GM18907 (cell line): Measurements from ENCODE around the gene LSM4.
"Not testable (repeated sequence)": the region's sequence is repeated elsewhere in the genome, so short reads cannot be mapped to it uniquely, and the experiment has no call there.

Experiments
- ATAC-seq: cut with Tn5 transposase; IDR thresholded peaks from one replicate; pipeline ENCODE4 v1.9.1; 2021; ENCODE audit warnings: mild to moderate bottlenecking, moderate library complexity; ENCODE audit not compliant: unreplicated experiment

LSM4 gene

DNA sequence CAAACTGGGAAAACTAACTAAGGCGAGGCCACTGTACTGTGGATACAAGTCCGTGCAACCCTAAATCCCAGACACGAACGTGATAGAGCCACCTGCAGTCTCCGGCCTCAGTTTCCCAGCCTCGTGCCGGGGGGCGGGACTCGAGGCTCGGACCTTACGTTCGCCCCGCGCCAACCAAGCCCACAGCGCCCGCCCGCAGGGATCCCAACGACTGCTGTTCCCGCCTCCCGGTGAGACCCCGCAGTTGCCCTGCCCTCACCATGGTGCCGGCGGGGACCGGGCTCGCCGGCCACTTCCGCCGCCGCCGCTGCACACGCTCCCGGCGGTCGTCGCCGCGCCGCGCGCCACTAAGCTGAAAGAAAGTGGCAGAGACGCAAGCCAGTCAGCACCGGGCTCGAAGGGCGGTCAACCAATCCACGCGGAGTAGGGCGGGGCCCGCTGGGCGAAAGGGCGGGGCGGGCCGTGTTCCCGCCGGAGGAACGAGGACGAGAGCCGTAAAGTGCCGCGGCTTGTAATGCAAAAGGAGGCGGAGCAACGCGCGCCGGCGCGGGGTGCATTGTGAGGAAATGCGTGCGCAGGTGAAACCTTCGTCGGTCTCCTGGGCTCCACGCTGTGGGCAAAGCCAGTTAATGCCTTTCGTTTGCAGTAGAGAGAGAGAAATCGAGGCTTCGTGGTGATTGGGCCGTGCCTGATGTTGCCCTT, at the start of gene LSM4:
Gene LSM4, minus strand, starts transcription at position 318 of the 702 bp plus-strand sequence. Its CDS starts 56 bp downstream, at position 262.
- peak; percentile 85 for ATAC-seq

DNA sequence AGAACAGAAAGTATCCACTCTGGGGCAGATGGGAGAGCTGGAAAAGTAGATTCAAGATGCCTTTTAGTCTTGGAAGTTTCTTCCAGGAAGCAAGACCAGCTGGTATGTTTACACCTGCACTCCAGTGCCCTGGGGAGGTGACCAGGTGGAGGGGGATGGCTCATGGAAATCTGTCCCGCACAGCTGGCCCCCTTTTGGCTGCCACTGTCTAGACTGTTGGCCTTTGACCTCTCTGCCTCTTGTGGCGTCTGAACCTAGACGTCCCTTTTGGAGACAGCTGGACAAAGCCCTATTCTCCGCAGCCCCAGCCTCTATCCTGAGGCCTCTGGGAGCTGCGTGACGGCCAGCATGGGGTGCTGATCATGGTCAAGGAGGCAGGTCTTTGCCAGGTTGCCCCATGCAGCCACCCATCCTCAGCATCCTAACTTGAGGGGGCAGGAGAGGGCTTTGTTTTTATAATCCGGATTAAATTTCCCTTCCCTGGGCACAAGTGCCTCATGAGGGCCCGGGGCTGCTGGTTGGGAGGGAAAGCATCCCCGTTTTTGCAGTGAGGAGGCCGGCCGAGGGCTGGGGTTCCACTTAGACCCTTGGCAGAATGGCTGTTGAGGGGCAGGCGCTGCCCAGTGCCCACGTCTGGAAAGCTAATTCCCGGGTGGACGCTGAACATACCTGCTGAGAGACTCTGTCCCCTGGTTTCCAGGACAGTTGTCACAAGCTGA, 45.8 kb upstream of the LSM4 start:
- no peak for ATAC-seq

DNA sequence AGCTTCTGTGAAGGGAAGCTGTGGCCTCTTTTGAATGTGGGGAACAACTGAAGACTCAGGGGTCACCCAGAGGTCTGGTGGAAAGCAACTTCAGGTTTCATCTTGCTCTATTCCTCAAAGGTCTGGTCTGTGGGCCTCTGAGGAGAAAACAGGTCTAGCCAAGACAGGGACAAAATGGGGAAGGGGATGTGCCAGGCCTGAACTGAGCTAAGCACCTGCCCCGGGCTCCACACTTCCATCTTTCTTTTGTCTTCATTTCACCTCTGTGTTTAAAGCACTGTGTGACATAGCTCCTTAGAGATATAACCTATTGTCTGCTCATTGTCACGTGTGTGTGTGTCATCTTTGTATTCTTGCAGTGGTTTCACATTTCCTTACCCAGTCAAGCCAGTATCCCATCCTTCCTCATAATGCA, 43.2 kb upstream of the LSM4 start:
- no peak for ATAC-seq

DNA sequence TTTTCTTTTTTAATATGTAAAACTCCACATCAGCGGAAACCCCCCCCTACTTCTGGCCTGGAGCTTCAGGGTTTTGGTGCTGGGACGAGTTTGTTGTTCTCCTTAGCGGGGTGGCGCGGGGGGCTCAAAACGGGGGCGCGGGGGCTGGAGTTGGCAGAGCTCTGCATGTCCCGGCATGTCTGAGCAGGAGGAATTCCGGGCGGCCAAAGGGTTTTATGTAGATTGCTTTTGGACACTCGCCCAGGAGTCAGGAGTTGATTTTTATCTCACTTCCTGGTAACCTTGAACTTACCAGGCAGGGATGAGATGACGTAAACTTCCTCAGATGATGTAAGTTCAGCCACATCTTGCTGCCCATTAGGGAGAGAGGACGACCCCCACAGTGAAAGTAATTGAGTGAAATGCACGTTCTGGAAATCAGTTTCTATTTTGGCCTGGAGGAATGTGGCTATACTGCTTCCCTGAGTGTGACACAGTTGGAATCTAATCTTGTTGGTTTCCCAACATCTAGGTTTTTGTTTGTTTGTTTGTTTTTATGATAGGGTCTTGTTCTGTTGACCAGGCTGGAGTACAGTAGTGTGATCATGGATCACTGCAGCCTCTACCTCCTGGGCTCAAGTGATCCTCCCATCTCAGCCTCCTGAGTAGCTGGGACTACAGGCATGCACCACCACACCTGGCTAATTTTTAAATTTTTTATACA, 42.1 kb upstream of the LSM4 start:
- ATAC-seq = no peak

DNA sequence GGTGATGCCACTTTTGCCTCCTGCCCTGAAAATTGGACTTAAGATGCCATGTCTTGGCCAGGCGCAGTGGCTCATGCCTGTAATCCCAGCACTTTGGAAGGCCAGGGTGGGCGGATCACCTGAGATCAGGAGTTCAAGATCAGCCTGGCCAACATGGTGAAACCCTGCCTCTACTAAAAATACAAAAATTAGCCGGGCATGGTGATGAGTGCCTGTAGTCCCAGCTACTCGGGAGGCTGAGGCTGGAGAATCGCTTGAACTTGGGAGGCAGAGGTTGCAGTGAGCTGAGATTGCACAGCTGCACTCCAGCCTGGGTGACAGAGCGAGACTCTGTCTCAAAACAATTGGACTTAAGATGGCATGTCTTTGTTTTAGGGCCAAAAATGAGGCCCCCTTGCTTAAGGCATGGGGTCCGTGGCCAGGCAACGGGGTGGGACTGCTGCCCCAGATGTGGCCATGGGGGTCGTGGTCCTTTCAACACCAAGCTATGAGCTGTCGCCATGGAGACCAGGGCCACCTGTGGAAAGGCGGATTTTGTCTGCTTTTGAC, 41.5 kb upstream of the LSM4 start:
- not testable (repeated sequence) for ATAC-seq

DNA sequence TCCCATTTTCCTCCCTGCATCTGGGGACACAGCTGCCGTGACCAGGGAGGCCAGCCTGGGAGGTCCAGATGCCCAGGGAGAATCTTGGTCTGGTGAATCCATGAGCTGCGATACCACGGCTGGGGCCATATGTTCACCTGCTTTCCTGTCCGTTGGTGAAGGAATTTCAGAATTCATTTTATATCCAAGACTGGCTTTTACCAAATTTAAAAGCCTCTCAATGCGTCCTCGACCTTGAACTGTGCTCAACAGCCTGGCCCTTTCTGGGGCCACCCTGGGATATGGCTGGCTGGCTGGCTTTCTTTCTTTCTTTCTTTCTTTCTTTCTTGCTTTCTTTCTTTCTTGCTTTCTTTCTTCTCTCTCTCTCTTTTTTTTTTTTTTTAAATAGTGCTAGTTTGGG, 40.9 kb upstream of the LSM4 start:
- ATAC-seq = no peak

DNA sequence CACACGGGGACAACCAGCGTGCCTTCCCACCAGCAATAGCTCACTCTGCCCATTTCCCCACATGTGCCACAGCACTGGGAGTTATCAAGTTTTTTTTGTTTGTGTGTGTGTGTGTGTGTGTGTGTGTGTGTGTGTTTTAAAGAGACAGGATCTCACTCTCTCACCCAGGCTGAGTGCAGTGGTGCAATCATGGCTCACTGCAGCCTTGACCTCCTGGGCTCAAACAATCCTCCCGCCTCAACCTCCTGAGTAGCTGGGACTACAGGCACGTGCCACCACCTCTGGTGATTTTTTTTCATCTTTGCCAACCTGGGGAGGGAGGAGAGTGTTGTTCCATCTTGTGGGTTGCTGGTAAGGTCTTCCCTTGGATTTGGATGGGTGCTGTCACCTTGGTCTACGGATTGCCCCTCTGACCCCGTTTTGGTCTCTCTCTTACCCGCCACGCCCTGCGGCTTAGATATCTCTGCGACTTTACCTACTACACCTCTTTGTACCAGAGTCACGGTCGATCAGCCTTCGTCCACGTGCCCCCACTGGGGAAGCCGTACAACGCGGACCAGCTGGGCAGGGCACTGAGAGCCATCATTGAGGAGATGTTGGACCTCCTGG, 40.2 kb upstream of the LSM4 start:
- no peak for ATAC-seq

DNA sequence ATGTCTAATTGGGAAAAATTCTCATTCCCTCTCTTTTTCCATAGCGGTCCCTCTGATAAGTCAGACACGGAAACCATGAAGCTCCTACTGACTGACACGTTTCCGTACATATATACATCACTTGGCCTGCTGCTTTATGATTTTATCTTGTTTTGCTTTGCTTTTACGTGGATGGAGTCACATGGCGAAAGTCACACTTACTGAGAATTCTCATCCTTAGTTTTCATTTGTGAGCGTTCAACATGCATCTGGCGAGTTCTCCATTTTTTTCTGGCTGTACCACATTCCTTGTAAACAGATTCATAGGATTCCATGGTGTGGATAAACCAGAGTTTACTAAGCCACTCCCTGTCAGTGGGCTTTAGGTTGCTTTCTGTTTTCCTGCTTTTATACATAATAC, 38.8 kb upstream of the LSM4 start:
- ATAC-seq = no peak

DNA sequence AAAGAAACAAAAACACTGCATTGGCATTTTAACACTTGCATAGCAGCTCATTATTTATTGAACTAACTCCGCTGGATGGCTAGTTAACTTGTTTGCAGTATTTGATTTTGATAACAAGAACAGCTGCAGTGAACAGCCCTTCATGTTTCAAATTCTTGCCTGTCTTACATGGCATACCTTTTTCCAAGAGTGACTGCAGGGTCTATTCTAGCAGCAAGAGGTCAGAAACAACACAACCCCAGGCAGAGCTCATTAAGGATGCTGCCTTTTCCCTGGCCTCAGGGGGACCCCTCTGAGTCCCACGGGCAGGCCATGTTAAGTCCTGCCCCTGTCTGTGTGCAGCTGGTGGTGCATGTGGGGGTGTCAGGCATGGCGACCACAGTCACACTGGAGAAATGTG, 34.2 kb upstream of the LSM4 start:
- no peak for ATAC-seq

DNA sequence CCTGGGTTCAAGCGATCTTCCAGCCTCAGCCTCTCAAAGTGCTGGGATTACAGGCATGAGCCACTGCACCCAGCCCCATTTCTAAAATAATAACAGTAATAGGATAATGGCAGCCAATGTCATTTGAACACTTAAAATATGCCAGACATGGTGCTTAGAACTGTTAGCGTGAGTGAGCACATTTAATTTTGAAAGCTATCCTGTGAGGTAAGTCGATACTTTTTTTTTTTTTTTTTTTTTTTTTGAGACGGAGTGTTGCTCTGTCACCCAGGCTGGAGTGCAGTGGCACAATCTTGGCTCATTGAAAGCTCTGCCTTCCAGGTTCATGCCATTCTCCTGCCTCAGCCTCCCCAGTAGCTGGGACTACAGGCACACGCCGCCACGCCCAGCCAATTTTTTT, 31.9 kb upstream of the LSM4 start:
- ATAC-seq = not testable (repeated sequence)

DNA sequence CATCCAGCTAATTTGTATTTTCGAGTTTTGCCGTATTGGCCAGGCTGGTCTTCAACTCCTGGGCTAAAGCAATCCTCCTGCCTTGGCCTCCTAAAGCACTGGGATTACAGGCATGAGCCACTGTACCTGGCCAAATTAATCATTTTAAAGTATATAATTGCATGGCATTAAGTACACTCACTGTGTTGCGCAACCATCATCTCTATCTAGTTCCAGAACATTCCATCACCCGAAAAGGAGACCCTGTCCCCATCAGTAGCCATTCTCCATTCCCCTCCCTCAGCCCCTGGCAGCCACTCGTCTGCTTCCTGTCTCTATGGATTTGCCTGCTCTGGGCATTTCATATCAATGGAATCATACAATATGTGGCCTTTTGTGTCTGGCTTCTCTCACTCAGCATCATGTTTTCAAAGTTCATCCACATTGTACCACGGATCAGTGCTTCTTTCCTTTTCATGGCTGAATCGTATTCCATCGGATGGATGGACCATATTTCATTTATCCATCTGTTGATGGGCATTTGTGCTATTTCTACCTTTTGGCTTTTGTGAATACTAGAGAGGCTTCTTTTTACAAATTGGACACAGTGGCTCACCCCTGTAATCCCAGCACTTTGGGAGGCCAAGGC, 30.6 kb upstream of the LSM4 start:
- no peak for ATAC-seq

DNA sequence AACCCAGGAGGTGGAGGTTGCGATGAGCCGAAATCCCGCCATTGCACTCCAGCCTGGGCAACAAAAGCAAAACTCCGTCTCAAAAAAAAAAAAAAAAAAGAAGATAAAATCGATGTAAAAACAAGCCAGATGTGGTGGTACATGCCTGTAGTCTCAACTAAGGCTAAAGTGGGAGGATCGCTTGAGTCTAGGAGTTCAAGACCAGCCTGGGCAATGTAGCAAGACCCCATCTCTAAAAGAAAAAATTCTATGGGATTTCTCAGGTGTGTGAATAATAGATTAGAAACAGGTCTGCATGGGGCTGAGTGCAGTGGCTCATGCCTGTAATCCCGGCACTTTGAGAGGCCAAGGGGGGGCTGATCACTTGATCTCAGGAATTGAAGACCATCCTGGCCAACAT, 28.7 kb upstream of the LSM4 start:
- no peak for ATAC-seq

DNA sequence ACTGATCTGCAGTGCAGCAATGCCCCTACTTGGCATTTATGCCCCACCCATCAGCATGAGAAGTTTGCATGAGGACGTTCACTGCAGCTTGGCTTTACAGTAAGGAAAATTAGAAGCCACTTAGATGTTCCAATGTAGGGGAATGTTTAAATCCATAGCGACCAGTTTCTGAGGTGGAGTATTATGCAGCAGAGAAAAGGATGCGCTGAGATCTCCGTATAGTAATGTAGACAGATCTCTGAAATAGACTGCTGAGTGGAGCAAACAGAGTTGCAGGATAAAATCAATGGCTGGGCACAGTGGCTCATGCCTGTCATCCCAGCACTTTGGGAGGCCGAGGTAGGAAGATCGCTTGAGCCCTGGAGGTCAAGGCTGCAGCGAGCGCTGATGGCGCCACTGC, 27.6 kb upstream of the LSM4 start:
- ATAC-seq = no peak

DNA sequence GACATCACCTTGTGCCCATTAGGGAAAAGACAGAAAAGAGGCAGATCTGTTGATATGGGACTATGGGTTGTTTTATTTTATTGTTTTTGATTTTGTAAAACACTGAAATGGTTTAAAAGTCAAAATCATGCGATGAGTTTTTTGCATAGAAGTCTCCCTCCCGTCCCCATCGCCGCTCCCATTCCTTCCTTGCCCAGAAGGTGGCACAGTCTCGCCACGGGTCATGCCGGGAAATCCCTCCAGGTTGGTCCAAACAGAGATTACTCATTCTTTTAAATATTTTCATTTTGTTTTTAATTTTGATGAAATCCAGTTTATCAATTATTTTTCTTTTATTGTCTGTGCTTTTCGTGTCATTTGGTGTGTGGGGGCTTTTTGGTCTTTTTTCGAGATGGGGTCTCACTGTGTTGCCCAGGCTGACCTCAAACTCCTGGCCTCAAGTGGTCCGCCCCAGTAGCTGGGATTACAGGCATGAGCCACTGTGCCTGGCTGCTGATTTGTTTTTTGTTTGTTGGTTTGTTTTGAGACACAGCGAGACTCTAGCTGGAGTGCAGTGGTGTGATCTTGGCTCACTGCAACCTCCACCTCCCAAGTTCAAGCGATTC, 26.8 kb upstream of the LSM4 start:
- no peak for ATAC-seq

DNA sequence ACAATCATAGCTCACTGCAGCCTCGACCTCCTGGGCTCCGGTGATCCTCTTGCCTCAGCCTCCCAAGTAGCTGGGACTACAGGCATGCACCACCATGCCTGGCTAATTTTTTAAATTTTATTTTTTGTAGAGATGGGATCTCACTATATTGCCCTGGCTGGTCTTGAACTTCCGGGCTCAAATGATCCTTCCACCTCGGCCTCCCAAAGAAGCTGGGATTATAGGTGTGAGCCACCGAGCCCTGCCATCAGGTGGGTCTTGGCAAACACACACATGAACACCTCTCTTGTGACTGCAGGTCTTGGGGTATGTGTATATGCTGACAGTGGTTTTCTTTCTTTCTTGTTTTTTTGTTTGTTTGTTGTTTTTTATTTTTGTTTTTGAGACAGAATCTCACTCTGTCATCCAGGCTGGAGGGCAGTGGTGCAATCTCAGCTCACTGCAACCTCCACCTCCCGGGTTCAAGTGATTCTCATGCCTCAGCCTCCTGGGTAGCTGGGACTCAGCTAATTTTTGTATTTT, 26.0 kb upstream of the LSM4 start:
- not testable (repeated sequence) for ATAC-seq

DNA sequence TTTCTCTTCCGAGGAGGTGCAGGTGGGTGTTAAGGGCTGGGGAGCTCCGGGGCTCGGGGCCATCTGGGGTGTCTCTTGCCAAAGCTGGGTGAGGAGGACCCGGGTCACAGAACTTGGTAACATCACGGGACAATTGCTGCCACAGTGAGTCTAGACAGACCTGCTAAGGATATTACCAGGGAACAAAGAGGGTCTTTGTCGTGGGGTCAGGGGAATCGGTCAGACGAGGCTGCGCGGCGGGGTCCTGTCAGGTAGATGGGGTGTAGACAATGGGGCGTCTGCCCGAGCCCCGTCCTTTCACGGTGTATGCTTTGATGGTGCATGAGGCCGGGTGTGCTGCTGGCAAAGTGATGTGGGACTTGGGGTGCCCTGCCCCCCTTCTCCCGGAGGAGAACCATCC, 25.3 kb upstream of the LSM4 start:
- ATAC-seq = no peak

DNA sequence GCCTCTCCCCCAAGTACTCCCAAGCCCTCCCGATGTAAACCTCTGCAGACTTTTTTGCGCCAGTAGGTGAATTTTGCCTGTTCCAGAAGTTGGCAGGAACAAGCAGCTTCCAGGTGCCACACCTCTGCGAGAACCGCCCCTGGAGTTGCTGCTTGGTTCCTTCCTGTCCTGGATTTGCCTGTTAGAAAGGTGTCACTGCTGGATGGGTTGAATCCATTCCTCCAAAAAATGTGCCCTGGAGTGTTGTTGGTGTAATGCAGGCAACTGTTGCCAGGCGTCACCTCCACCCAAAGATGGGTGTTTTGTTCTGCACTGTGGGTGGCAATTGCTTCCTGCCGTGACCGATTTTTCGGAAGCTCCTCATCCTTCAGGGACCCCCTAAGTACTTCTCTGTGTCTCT, 23.2 kb upstream of the LSM4 start:
- ATAC-seq = no peak

DNA sequence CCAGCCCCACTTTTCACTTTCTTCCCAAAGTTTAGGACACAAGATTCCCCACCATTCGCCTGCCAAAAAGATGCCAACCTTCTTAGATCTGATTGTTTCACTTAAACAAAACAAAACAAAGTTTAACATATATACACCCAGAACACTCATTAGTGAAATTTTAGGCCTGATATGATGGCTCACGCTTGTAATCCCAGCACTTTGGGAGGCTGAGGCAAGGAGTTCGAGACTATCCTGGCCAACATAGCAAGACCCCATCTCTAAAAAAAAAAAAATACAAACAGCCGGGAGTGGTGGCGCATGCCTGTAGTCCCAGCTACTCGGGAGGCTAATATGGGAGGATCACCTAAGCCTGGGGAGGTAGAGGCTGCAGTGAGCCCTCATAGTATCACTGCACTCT, 22.4 kb upstream of the LSM4 start:
- no peak for ATAC-seq

DNA sequence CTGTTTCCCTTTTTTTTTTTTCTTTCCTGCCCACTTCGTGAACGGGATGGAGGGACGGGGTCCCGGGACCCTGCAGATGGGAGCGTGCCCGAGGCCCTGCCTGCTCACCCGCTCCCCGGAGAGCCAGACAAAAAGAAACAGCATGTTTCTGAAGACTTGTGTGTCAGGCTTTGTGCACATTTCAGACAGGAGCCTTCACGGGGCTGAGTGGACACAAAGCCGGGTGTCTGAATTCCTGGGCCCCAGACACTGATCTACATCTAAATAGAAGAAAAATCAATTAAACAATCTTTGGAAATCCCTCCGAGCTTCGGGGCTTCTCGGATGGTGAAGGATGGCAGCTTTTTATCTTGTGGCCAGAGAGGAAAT, 21.7 kb upstream of the LSM4 start:
- ATAC-seq = no peak

DNA sequence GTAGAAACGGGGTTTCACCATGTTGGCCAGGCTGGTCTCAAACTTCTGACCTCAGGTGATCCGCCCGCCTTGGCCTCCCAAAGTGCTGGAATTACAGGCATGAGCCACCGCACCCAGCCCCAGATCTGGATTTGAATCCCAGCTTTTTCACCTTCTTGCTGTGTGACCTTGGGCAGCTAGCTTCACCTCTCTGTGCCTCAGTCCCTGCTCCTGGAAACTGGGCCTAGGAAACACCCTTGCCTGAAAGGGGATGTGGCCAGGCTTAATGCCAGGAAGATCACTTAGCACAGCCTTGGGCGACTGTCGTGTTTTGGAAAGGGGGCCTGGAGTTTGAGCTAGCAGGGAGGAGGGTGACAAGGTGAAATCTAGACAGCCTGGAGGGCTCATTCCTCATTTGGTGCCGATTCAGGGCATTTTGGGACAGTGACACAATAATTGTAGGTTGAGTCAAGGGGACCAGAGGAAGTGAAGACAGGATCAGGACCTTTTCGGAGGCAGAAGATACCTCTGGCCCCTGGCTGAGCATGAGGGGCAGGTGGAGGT, 19.3 kb upstream of the LSM4 start:
- ATAC-seq = no peak
